HG02763 (cell line): ENCODE results near the gene ABCG1.

Experiments used
- ATAC-seq: cut with Tn5 transposase; IDR thresholded peaks from one replicate; pipeline ENCODE4 v1.9.1; 2021; ENCODE audit warnings: mild to moderate bottlenecking, moderate library complexity; ENCODE audit not compliant: unreplicated experiment

Gene ABCG1

GRCh38 chr21:42303443-42303842, 84.5 kb downstream of the ABCG1 start:
- ATAC-seq: no peak

GRCh38 chr21:42304556-42305454, 85.9 kb downstream of the ABCG1 start:
- ATAC-seq: no peak

GRCh38 chr21:42305707-42306147, 86.8 kb downstream of the ABCG1 start:
- no peak for ATAC-seq

GRCh38 chr21:42306366-42307035, 87.6 kb downstream of the ABCG1 start:
- ATAC-seq: no peak

GRCh38 chr21:42307106-42307505, 88.2 kb downstream of the ABCG1 start:
- ATAC-seq: no peak

- ATAC-seq: no peak
Observed at GRCh38 chr21:42308161-42308913, 89.4 kb downstream of the ABCG1 start.

GRCh38 chr21:42308914-42309752, 90.2 kb downstream of the ABCG1 start:
- no peak for ATAC-seq

GRCh38 chr21:42309753-42310213, 90.8 kb downstream of the ABCG1 start:
- no peak for ATAC-seq

- no peak for ATAC-seq
Observed at GRCh38 chr21:42310411-42311001, 91.6 kb downstream of the ABCG1 start.

- ATAC-seq: no peak
Observed at GRCh38 chr21:42311160-42311559, 92.2 kb downstream of the ABCG1 start.

GRCh38 chr21:42311816-42312625, 93.1 kb downstream of the ABCG1 start:
- ATAC-seq: no peak

GRCh38 chr21:42312626-42313104, 93.7 kb downstream of the ABCG1 start:
- ATAC-seq: no peak

- ATAC-seq: no peak
Observed at GRCh38 chr21:42313501-42313969, 94.6 kb downstream of the ABCG1 start.

- no peak for ATAC-seq
Observed at GRCh38 chr21:42314616-42315295, 95.8 kb downstream of the ABCG1 start.

- no peak for ATAC-seq
Observed at GRCh38 chr21:42315296-42315891, 96.5 kb downstream of the ABCG1 start, which contains the start of gene TFF3. TSS of gene TFF3 (minus strand) at chr21:42315409. CDS start at chr21:42315374, 35 bp downstream.

- no peak for ATAC-seq
Observed at GRCh38 chr21:42316891-42317290, 98.0 kb downstream of the ABCG1 start.

GRCh38 chr21:42317341-42317741, 98.4 kb downstream of the ABCG1 start:
- no peak for ATAC-seq
